Stimulated activated CD4-positive, alpha-beta T cell treated with anti-CD3 and anti-CD28 coated beads, Interleukin-2, amount 100 ng/mL, for 48 hours (primary cell): ENCODE results near the gene PCDHGB4.
"Not testable (repeated sequence)": the region's sequence is repeated elsewhere in the genome, so short reads cannot be mapped to it uniquely, and the experiment has no call there.

Experiments used
- DNase-seq, 2 donors: peaks; one replicate each; pipeline ENCODE4 v3.0.0-alpha.2; 2020

The PCDHGB4 gene

DNA sequence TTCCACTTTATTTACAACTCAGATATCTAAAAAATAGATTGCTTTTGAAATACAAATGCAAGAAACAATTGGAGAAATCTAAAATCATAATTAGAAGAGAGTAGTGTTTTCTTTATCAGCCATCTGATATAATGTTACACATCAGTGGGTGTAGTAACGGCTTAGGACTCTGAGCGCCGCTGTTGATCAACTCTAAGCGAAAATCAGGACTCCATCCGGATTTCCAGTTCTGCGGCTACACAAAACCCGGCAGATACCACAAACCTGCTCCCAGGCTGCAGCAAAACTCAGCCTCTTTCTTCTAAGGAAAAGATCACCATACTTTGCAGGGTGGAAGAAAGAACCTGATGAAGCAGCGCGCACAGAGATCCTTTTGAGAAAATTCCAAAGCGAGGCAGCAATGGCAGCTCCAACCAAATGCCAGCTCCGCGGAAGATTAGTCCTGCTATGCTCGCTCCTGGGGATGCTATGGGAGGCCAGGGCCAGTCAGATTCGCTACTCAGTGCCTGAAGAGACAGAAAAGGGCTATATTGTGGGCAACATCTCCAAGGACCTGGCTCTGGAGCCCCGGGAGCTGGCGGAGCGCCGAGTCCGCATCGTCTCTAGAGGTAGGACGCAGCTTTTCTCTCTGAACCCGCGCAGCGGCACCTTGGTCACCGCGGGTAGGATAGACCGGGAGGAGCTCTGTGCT lies 15.2 kb downstream of the PCDHGB4 start, which contains the start of gene PCDHGA9:
TSS of gene PCDHGA9 (plus strand) at position 226 of the 691 bp plus-strand sequence. CDS start at position 401, 175 bp downstream.
- no peak for DNase-seq

DNA sequence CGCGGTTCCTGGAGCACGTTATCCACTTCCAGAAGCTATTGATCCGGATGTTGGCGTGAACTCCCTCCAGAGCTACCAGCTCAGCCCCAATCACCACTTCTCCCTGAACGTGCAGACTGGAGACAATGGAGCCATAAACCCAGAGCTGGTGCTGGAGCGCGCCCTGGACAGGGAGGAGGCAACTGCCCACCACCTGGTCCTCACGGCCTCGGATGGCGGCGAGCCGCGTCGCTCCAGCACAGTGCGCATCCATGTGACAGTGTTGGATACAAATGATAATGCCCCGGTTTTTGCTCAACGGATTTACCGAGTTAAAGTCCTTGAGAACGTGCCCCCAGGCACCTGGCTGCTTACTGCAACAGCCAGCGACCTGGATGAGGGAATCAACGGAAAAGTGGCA lies 15.9 kb downstream of the PCDHGB4 start:
- no peak for DNase-seq

DNA sequence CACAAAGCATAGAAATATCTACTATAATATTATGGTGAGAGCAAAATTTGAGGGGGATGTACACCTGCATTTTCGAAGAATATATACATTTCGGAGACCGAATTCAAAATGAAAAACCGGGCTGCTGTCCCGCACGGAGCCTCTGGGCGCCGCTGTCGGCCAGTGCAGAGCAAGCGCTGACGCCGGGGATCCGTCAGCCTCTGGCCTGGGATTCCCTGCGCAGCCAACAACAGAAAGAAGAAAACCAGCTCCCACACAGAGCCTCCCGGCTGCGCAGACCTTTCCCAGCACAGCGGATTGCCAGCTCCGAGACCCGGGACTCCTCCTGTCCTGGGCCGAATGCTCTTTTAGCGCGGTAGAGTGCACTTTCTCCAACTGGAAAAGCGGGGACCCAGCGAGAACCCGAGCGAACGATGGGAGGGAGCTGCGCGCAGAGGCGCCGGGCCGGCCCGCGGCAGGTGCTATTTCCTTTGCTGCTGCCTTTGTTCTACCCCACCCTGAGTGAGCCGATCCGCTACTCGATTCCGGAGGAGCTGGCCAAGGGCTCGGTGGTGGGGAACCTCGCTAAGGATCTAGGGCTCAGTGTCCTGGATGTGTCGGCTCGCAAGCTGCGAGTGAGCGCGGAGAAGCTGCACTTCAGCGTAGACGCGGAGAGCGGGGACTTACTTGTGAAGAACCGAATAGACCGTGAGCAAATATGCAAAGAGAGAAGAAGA lies 20.4 kb downstream of the PCDHGB4 start, which contains the start of gene PCDHGB6:
TSS of gene PCDHGB6 (plus strand) at position 232 of the 716 bp plus-strand sequence. CDS start at position 414, 182 bp downstream.
- not testable (repeated sequence) for DNase-seq

DNA sequence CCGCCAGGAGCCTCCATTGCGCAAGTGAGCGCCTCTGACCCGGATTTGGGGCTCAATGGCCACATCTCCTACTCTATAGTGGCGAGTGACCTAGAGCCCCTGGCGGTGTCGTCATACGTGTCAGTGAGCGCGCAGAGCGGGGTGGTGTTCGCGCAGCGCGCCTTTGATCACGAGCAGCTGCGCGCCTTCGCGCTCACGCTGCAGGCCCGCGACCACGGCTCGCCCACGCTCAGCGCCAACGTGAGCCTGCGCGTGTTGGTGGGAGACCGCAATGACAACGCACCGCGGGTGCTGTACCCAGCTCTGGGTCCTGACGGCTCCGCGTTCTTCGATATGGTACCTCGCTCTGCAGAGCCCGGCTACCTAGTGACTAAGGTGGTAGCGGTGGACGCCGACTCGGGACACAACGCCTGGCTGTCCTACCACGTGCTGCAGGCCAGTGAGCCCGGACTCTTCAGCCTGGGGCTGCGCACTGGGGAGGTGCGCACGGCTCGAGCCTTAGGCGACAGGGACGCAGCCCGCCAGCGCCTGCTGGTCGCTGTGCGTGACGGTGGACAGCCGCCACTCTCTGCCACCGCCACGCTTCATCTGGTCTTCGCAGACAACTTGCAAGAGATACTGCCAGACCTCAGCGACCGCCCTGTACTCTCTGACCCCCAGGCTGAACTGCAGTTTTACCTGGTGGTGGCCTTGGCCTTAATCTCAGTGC lies 22.3 kb downstream of the PCDHGB4 start:
- no peak for DNase-seq

DNA sequence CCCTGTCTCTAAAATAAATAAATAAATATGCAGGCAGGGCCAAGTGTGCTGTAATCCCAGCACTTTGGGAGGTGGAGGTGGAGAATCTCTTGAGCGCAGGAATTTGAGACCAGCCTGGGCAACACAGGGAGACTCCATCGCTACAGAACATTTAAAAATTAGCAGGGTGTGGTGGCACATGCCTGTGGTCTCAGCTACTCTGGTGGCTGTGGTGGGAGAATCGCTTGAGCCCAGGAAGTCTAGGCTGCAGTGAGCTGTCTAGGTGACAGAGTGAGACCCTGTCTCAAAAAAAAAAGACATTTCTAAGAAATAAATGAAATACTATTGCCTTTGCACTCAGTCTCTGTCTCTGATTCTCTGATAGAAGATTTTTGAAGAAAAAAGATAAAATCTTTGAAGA lies 24.1 kb downstream of the PCDHGB4 start:
- DNase-seq: no peak

DNA sequence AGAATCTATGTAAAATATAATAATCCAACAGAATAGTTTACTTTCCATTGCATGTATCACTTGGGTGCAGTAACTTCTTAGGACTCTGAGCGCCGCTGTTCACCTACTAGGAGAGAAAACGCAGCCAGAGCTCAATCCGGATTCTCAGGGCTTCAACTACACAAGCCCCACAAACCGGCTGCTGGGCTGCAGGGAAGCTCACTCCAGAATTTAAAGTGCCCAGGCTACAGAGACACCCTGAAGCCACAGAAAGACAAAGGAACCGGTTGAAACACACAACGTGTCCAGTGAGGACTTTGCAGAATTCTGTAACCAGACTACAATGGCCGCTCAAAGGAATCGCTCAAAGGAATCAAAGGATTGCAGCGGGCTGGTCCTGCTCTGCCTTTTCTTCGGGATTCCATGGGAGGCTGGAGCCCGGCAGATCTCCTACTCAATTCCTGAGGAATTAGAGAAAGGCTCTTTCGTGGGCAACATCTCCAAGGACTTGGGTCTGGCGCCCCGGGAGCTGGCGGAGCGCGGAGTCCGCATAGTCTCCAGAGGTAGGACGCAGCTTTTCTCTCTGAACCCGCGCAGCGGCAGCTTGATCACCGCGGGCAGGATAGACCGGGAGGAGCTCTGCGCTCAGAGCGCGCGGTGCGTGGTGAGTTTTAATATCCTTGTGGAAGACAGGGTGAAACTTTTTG lies 25.5 kb downstream of the PCDHGB4 start, which contains the start of gene PCDHGA10:
TSS of gene PCDHGA10 (plus strand) at position 134 of the 686 bp plus-strand sequence. CDS start at position 323, 189 bp downstream.
- peak; percentile 39 to 41 for DNase-seq

DNA sequence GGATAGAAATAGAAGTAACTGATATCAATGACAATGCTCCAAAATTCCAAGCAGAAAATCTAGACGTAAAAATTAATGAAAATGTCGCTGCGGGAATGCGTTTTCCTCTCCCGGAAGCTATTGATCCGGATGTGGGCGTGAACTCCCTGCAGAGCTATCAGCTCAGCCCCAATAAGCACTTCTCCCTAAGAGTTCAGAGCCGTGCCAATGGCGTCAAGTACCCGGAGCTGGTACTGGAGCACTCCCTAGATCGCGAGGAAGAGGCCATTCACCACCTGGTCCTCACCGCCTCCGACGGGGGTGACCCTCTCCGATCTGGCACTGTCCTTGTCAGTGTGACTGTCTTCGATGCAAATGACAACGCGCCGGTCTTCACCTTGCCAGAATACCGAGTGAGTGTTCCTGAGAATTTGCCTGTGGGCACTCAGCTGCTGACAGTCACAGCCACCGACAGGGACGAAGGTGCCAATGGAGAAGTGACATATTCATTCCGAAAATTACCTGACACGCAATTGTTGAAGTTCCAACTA lies 26.1 kb downstream of the PCDHGB4 start:
- DNase-seq: no peak

DNA sequence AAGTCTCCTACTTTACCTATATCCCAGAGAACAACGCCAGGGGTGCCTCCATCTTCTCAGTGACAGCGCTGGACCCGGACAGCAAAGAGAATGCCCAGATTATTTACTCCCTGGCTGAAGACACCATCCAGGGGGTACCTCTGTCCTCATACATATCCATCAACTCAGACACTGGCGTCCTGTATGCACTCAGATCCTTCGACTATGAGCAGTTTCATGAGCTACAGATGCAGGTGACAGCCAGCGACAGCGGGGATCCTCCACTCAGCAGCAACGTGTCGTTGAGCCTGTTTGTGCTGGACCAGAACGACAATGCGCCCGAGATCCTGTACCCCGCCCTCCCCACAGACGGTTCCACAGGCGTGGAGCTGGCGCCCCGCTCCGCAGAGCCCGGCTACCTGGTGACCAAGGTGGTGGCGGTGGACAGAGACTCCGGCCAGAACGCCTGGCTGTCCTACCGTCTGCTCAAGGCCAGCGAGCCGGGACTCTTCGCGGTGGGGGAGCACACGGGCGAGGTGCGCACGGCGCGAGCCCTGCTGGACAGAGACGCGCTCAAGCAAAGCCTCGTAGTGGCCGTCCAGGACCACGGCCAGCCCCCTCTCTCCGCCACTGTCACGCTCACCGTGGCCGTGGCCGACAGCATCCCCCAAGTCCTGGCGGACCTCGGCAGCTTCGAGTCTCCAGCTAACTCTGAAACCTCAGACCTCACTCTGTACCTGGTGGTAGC lies 27.2 kb downstream of the PCDHGB4 start:
- DNase-seq: not testable (repeated sequence)

DNA sequence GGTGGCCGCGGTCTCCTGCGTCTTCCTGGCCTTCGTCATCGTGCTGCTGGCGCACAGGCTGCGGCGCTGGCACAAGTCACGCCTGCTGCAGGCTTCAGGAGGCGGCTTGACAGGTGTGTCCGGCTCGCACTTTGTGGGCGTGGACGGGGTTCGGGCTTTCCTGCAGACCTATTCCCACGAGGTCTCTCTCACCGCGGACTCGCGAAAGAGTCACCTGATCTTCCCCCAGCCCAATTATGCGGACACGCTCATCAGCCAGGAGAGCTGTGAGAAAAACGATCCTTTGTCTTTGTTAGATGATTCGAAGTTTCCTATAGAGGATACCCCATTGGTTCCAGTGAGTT lies 27.7 kb downstream of the PCDHGB4 start:
- not testable (repeated sequence) for DNase-seq

DNA sequence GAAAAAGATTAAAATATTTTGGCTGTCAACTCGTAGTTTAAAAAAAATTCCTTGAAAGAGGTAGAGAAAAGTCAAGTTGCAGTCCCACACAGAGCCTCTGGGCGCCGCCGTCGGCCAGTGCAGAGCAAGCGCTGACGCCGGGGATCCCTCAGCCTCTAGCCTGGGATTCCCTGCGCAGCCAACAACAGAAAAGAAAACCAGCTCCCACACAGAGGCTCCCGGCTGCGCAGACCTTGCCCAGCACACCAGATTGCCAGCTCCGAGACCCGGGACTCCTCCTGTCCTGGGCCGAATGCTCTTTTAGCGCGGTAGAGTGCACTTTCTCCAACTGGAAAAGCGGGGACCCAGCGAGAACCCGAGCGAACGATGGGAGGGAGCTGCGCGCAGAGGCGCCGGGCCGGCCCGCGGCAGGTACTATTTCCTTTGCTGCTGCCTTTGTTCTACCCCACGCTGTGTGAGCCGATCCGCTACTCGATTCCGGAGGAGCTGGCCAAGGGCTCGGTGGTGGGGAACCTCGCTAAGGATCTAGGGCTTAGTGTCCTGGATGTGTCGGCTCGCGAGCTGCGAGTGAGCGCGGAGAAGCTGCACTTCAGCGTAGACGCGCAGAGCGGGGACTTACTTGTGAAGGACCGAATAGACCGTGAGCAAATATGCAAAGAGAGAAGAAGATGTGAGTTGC lies 30.1 kb downstream of the PCDHGB4 start, which contains the start of gene PCDHGB7:
TSS of gene PCDHGB7 (plus strand) at position 184 of the 679 bp plus-strand sequence. CDS start at position 367, 183 bp downstream.
- peak; percentile 49 to 50 for DNase-seq

DNA sequence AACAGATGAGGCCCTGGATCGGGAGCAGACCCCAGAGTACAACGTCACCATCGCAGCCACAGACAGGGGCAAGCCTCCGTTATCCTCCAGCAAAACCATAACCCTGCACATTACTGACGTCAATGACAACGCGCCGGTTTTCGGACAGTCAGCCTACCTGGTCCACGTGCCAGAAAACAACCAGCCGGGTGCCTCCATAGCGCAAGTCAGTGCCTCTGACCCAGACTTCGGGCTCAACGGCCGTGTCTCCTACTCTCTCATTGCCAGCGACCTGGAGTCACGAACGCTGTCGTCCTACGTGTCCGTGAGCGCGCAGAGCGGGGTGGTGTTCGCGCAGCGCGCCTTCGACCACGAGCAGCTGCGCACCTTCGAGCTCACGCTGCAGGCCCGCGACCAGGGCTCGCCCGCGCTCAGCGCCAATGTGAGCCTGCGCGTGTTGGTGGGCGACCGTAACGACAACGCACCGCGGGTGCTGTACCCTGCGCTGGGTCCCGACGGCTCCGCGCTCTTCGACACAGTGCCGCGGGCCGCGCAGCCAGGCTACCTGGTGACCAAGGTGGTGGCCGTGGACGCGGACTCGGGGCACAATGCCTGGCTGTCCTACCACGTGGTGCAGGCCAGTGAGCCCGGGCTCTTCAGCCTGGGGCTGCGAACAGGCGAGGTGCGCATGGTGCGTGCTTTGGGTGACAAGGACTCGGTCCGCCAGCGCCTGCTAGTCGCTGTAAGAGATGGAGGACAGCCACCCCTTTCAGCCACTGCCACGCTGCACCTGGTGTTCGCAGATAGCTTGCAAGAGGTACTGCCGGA lies 31.8 kb downstream of the PCDHGB4 start:
- DNase-seq: no peak

DNA sequence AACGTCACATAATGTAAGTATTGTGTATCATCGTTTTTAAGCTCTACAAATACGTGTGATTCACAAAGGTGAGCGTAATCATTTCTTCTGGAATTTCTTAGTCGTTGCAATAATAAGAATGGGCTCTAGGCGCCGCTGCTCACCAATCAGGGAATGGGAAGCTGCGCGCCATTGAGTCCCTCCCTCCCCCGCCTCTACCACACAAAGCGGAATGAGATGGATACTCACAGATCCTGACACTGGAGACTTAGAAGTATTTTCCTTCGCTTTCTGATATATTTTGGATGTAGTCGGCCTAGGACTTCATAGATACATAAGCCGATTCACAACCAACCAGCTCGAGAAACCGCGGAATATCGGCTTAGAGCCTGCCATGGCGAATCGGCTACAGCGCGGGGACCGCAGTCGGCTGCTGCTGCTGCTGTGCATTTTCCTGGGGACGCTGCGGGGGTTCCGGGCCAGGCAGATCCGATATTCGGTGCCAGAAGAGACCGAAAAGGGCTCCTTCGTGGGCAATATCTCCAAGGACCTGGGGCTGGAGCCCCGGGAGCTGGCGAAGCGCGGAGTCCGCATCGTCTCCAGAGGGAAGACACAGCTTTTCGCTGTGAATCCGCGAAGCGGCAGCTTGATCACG lies 33.5 kb downstream of the PCDHGB4 start, which contains the start of gene PCDHGA11:
TSS of gene PCDHGA11 (plus strand) at position 197 of the 634 bp plus-strand sequence. CDS start at position 374, 177 bp downstream.
- peak; percentile 50 to 54 for DNase-seq

DNA sequence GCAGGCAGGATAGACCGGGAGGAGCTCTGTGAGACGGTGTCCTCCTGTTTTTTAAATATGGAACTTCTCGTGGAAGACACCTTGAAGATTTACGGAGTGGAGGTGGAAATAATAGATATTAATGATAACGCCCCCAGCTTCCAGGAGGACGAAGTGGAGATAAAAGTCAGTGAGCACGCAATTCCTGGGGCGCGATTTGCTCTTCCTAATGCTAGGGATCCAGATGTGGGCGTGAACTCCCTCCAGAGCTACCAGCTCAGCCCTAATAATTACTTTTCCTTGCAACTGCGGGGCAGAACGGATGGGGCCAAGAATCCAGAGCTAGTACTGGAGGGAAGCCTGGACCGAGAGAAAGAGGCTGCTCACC lies 34.0 kb downstream of the PCDHGB4 start:
- no peak for DNase-seq

DNA sequence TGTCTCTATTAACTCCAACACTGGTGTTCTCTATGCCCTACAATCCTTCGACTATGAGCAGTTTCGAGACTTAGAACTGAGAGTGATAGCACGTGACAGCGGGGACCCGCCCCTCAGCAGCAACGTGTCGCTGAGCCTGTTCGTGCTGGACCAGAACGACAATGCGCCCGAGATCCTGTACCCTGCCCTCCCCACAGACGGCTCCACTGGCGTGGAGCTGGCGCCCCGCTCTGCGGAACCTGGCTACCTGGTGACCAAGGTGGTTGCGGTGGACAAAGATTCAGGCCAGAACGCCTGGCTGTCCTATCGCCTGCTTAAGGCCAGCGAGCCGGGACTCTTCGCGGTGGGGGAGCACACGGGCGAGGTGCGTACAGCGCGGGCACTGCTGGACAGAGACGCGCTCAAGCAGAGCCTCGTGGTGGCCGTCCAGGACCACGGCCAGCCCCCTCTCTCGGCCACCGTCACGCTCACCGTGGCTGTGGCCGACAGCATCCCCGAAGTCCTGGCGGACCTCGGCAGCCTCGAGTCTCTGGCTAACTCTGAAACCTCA lies 35.3 kb downstream of the PCDHGB4 start:
- no peak for DNase-seq

DNA sequence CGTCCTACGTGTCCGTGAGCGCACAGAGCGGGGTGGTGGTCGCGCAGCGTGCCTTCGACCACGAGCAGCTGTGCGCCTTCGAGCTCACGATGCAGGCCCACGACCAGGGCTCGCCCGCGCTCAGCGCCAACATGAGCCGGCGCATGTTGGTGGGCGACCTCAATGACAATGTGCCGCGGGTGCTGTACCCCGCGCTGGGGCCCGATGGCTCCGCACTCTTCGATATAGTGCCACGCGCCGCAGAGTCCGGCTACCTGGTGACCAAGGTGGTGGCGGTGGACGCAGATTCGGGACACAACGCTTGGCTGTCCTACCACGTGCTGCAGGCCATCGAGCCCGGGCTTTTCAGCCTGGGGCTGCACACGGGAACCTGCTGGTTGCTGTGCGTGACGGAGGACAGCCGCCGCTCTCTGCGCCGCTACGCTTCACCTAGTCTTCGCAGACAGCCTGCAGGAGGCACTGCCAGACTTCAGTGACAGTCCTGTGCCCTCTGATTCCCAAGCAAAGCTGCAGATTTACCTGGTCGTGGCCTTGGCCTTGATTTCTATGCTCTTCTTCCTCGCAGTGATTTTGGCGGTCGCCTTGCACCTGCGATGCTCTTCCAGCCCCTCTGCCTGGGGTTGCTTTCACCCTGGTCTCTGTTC lies 40.4 kb downstream of the PCDHGB4 start:
- no peak for DNase-seq

DNA sequence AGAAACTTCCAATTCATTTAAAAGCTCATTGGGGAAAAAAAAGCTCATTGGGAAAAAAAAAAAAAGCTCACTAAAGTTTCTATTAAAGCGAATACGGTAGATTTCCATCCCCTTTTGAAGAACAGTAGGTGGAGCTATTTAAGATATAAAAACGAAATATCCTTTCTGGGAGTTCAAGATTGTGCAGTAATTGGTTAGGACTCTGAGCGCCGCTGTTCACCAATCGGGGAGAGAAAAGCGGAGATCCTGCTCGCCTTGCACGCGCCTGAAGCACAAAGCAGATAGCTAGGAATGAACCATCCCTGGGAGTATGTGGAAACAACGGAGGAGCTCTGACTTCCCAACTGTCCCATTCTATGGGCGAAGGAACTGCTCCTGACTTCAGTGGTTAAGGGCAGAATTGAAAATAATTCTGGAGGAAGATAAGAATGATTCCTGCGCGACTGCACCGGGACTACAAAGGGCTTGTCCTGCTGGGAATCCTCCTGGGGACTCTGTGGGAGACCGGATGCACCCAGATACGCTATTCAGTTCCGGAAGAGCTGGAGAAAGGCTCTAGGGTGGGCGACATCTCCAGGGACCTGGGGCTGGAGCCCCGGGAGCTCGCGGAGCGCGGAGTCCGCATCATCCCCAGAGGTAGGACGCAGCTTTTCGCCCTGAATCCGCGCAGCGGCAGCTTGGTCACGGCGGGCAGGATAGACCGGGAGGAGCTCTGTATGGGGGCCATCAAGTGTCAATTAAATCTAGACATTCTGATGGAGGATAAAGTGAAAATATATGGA lies 43.0 kb downstream of the PCDHGB4 start, which contains the start of gene PCDHGA12:
TSS of gene PCDHGA12 (plus strand) at position 176 of the 782 bp plus-strand sequence. CDS start at position 429, 253 bp downstream.
- no peak for DNase-seq

DNA sequence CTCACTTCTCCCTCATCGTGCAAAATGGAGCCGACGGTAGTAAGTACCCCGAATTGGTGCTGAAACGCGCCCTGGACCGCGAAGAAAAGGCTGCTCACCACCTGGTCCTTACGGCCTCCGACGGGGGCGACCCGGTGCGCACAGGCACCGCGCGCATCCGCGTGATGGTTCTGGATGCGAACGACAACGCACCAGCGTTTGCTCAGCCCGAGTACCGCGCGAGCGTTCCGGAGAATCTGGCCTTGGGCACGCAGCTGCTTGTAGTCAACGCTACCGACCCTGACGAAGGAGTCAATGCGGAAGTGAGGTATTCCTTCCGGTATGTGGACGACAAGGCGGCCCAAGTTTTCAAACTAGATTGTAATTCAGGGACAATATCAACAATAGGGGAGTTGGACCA lies 43.8 kb downstream of the PCDHGB4 start:
- no peak for DNase-seq

DNA sequence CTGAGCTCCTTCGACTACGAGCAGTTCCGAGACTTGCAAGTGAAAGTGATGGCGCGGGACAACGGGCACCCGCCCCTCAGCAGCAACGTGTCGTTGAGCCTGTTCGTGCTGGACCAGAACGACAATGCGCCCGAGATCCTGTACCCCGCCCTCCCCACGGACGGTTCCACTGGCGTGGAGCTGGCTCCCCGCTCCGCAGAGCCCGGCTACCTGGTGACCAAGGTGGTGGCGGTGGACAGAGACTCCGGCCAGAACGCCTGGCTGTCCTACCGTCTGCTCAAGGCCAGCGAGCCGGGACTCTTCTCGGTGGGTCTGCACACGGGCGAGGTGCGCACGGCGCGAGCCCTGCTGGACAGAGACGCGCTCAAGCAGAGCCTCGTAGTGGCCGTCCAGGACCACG lies 44.8 kb downstream of the PCDHGB4 start:
- DNase-seq: not testable (repeated sequence)
